ENCODE results near the gene DCPS. TPM values are rescaled to one million over a fixed set of nuclear protein-coding genes. Genes with fewer than 3 reads are reported as not detected.

Gene DCPS
- total and polyA plus RNA-seq, 2 of the 4 experiments (the other 2 are of a cell fraction) = 19.7 to 34.8 TPM

DNA sequence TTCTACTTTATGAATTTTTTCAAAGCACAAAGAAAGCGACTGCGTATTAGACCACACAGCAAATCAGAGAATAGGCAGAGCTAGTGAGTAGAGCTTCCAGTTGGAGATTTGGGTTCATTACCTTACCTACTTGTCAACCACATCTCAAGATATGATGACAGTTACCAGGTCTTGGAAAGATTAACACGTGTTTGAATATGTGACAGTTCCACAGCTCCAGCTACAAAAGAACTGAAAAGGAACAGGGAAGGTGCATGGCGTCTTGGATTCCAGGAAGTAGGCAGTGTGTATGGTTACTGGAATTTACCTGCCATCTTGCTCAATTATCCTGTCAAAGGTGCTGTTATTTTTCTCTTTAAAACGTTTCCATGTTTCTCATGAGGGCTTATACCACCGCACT, 15.6 kb upstream of the DCPS start:
- CTCF ChIA-PET = no interaction called here
- POLR2A ChIA-PET (ENCODE audit: unreplicated experiment) = no interaction called here

More for the DNA sequence above, 15.6 kb upstream of the DCPS start:
- no peak for ATAC-seq (ENCODE audit: low read depth)
- no peak overlapping the region for H2BK15ac ChIP-seq (ENCODE audit: low read depth, low read length)
- intact Hi-C loops (cut with micrococcal nuclease) = no loop called here
- H3K18ac ChIP-seq (ENCODE audit: low read depth, low read length) = no peak overlapping the region
- BruUV-seq (replicated peaks) = no TSS peak
- 0 out of 2 replicates have a peak, but pooled peaks cover 5% of the 10 kb centered on the region for H3K9me1 ChIP-seq (ENCODE audit: insufficient read depth, low read length)
- no peaks in the 10 kb centered on the region for H3K4me1 ChIP-seq (ENCODE audit: control insufficient read depth, insufficient read depth, low read length)
- no peak overlapping the region for H4K5ac ChIP-seq (ENCODE audit: low read depth, low read length)
- H3K36me3 ChIP-seq (ENCODE audit: control insufficient read depth, insufficient read depth, low read length) = peaks cover 28% of the 10 kb centered on the region
- no CpG with 5 or more reads among the region's 6 CpGs for WGBS, 2 experiments (ENCODE audit: extremely low coverage in 2 of 2, insufficient read length in 1 of 2)
- H2BK20ac ChIP-seq (ENCODE audit: low read depth, low read length) = no peak overlapping the region
- DNase-seq = no peak
- H3K4ac ChIP-seq (ENCODE audit: low read depth, low read length) = no peak overlapping the region
- no peak overlapping the region for H3K4me2 ChIP-seq (ENCODE audit: low read depth, low read length)
- no peaks in the 10 kb centered on the region for H3K9me3 ChIP-seq (ENCODE audit: control insufficient read depth, insufficient read depth, low read length)
- H4K8ac ChIP-seq (ENCODE audit: low read depth in 2 of 2, low read length in 2 of 2) = no peak overlapping the region
- peaks cover 4 to 26% of the 10 kb centered on the region in 2 experiments for H3K79me1 ChIP-seq (ENCODE audit: low read depth in 1 of 2, low read length in 2 of 2)
- H2BK120ac ChIP-seq (ENCODE audit: low read depth, low read length) = no peak overlapping the region
- H4K20me1 ChIP-seq (ENCODE audit: insufficient read depth, low read length) = no peaks in the 10 kb centered on the region
- no peak overlapping the region for H2AK5ac ChIP-seq (ENCODE audit: low read depth, low read length)
- H3K56ac ChIP-seq (ENCODE audit: extremely low read depth, insufficient read depth, low read length) = no peak overlapping the region
- no peak overlapping the region for H3K4me3 ChIP-seq (ENCODE audit: insufficient read depth, low read depth, low read length)
- no peak overlapping the region for H3K27ac ChIP-seq (ENCODE audit: insufficient read depth, low read length)
- no peaks in the 10 kb centered on the region for H3K27me3 ChIP-seq (ENCODE audit: control insufficient read depth, insufficient read depth, low read length)
- H3K23ac ChIP-seq (ENCODE audit: low read depth, low read length) = no peak overlapping the region
- in situ Hi-C loops (cut with MboI; ENCODE audit: low sequenced_read_pairs) = no loop called here
- no peak overlapping the region for H2BK5ac ChIP-seq (ENCODE audit: low read depth, low read length, poor library complexity, severe bottlenecking)
- dilution Hi-C loops (cut with HindIII; ENCODE audit: low sequenced_read_pairs, unreplicated experiment) = no loop called here
- no peak overlapping the region for H2AFZ ChIP-seq (replicated peaks; ENCODE audit: low read length, poor library complexity)
- TF ChIP-seq CEBPB (IDR thresholded peaks at IDR 0.05; ENCODE audit: low read depth, low read length) (no peak), MXI1 (IDR thresholded peaks at IDR 0.05; ENCODE audit: borderline replicate concordance, low read depth, low read length) (no peak), BHLHE40 (IDR thresholded peaks at IDR 0.05; ENCODE audit: low read depth, low read length) (no peak), MAFK (IDR thresholded peaks at IDR 0.05; ENCODE audit: low read depth, low read length) (no peak), NFE2L2 (IDR thresholded peaks at IDR 0.05; ENCODE audit: low read depth, low read length) (no peak), CHD1 (IDR thresholded peaks at IDR 0.05; ENCODE audit: low read depth, low read length) (no peak), MAZ (IDR thresholded peaks at IDR 0.05; ENCODE audit: borderline replicate concordance, low read depth, low read length) (no peak), RAD21 (IDR thresholded peaks at IDR 0.05; ENCODE audit: low read length) (no peak), POLR2A (IDR thresholded peaks at IDR 0.05; ENCODE audit: low read depth, low read length) (no peak), RFX5 (IDR thresholded peaks at IDR 0.05; ENCODE audit: low read depth, low read length) (no peak)
- TF ChIP-seq, protein P1, sequence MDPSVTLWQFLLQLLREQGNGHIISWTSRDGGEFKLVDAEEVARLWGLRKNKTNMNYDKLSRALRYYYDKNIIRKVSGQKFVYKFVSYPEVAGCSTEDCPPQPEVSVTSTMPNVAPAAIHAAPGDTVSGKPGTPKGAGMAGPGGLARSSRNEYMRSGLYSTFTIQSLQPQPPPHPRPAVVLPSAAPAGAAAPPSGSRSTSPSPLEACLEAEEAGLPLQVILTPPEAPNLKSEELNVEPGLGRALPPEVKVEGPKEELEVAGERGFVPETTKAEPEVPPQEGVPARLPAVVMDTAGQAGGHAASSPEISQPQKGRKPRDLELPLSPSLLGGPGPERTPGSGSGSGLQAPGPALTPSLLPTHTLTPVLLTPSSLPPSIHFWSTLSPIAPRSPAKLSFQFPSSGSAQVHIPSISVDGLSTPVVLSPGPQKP (IDR thresholded peaks at IDR 0.05; ENCODE audit: borderline replicate concordance, low read depth, low read length) = no peak
- TF ChIP-seq, protein P2, sequence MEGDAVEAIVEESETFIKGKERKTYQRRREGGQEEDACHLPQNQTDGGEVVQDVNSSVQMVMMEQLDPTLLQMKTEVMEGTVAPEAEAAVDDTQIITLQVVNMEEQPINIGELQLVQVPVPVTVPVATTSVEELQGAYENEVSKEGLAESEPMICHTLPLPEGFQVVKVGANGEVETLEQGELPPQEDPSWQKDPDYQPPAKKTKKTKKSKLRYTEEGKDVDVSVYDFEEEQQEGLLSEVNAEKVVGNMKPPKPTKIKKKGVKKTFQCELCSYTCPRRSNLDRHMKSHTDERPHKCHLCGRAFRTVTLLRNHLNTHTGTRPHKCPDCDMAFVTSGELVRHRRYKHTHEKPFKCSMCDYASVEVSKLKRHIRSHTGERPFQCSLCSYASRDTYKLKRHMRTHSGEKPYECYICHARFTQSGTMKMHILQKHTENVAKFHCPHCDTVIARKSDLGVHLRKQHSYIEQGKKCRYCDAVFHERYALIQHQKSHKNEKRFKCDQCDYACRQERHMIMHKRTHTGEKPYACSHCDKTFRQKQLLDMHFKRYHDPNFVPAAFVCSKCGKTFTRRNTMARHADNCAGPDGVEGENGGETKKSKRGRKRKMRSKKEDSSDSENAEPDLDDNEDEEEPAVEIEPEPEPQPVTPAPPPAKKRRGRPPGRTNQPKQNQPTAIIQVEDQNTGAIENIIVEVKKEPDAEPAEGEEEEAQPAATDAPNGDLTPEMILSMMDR (conservative IDR thresholded peaks at IDR 0.05; ENCODE audit: low read depth, low read length) = no peak
- H4K91ac ChIP-seq (ENCODE audit: insufficient read depth, low read depth, low read length) = no peak overlapping the region
- no peak overlapping the region for H3K14ac ChIP-seq (replicated peaks; ENCODE audit: low read depth, low read length)
- no peak overlapping the region for H2AK9ac ChIP-seq (replicated peaks; ENCODE audit: low read depth, low read length, poor library complexity)
- no peak overlapping the region for H3K9ac ChIP-seq (ENCODE audit: low read depth, low read length)

Measured in IMR-90 (cell line).